Calu3 (cell line): ENCODE data around the gene CCNL2. TPM values are rescaled to one million over a fixed set of nuclear protein-coding genes. Genes with fewer than 3 reads are reported as not detected.

Experiments used
- BruUV-seq: library from RNA; stranded (reverse); fragments of 400-500 nt; replicated peaks from 2 replicates; lab custom pipeline; 2021; lab: Mats Ljungman, UMichigan
- CTCF ChIA-PET: fragments of 300-600 bp; sonication (Branson Sonifier 250); formaldehyde crosslinking; loops from one replicate; lab custom pipeline; 2022; ENCODE audit warnings: antibody characterized with exemption; lab: Charles Lee
- DNase-seq: peaks from one replicate; pipeline ENCODE4 v3.0.0; 2022
- H3K27ac Mint-ChIP-seq: one replicate; pipeline ENCODE4 v1.8.0; 2022; ENCODE audit warnings: mixed read lengths; ENCODE audit not compliant: unreplicated experiment
- H3K27me3 Mint-ChIP-seq: one replicate; pipeline ENCODE4 v1.8.0; 2022; ENCODE audit warnings: mixed read lengths; ENCODE audit not compliant: unreplicated experiment
- H3K36me3 Mint-ChIP-seq: one replicate; pipeline ENCODE4 v1.8.0; 2022; ENCODE audit warnings: mild to moderate bottlenecking, moderate library complexity, mixed read lengths; ENCODE audit not compliant: insufficient read depth, unreplicated experiment
- H3K4me1 Mint-ChIP-seq: one replicate; pipeline ENCODE4 v1.8.0; 2022; ENCODE audit warnings: mild to moderate bottlenecking, low read depth, mixed read lengths; ENCODE audit not compliant: unreplicated experiment
- H3K4me3 Mint-ChIP-seq: one replicate; pipeline ENCODE4 v1.8.0; 2022; ENCODE audit warnings: mild to moderate bottlenecking, low read depth, moderate library complexity, mixed read lengths; ENCODE audit not compliant: unreplicated experiment
- H3K9me3 Mint-ChIP-seq: one replicate; pipeline ENCODE4 v1.8.0; 2022; ENCODE audit warnings: low read depth, mixed read lengths; ENCODE audit not compliant: unreplicated experiment
- intact Hi-C: fragments of 100-400 bp; cut with micrococcal nuclease; formaldehyde crosslinking; loops from one replicate; pipeline ENCODE4 v1.10.0; 2022; ENCODE audit not compliant: unreplicated experiment
- total RNA-seq: library from RNA; stranded (reverse); gene quantifications from 2 replicates; pipeline ENCODE4 v1.2.3, GENCODE V29; 2022
- TF ChIP-seq, protein P1 (sequence below): fragments of 200-600 bp; IDR thresholded peaks from one replicate; pipeline ENCODE4 v1.8.0; 2022; ENCODE audit warnings: antibody characterized with exemption; ENCODE audit not compliant: unreplicated experiment

The CCNL2 gene
- total RNA-seq, 1 experiment from 2014 or later, result 166 TPM

DNA sequence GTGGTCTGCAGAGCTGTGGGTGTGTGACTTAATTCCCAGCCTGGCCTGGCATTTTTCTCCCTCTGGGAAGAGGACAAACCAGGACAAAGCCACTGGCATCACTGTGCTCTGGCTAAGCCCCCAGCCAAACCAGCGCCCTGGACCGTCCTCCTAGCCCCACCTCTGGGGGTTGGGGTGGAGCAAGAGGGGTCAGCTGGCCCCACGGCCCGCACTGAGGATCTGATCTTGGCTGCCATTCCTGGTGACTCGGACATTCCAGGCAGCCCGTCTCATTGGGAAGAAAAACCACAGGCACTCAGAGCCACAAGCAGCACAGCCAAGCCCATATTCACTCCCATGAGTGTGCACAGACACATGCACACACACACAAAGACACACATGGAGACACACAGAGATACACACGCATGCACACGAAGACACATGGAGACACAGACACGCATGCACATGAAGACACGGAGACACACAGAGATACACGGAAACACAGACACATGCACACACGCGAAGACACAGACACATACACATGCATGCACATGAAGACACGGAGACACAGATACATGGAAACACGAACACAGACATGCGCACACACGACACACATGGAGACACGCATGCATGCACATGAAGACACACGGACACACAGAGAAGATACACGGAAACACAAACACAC lies 38.5 kb downstream of the CCNL2 start:
- intact Hi-C loops, result no loop called here
- CTCF ChIA-PET, result no interaction called here
- H3K4me1 Mint-ChIP-seq, result peaks cover 10% of the 10 kb centered on the region
- peaks cover 6% of the 10 kb centered on the region for H3K36me3 Mint-ChIP-seq
- peaks cover 14% of the 10 kb centered on the region for H3K27me3 Mint-ChIP-seq
- no peak overlapping the region for H3K4me3 Mint-ChIP-seq
- DNase-seq, result no peak
- BruUV-seq, result no TSS peak
- TF ChIP-seq, protein P1, sequence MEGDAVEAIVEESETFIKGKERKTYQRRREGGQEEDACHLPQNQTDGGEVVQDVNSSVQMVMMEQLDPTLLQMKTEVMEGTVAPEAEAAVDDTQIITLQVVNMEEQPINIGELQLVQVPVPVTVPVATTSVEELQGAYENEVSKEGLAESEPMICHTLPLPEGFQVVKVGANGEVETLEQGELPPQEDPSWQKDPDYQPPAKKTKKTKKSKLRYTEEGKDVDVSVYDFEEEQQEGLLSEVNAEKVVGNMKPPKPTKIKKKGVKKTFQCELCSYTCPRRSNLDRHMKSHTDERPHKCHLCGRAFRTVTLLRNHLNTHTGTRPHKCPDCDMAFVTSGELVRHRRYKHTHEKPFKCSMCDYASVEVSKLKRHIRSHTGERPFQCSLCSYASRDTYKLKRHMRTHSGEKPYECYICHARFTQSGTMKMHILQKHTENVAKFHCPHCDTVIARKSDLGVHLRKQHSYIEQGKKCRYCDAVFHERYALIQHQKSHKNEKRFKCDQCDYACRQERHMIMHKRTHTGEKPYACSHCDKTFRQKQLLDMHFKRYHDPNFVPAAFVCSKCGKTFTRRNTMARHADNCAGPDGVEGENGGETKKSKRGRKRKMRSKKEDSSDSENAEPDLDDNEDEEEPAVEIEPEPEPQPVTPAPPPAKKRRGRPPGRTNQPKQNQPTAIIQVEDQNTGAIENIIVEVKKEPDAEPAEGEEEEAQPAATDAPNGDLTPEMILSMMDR, result no peak
- peaks cover 4% of the 10 kb centered on the region for H3K9me3 Mint-ChIP-seq
- no peak overlapping the region for H3K27ac Mint-ChIP-seq

DNA sequence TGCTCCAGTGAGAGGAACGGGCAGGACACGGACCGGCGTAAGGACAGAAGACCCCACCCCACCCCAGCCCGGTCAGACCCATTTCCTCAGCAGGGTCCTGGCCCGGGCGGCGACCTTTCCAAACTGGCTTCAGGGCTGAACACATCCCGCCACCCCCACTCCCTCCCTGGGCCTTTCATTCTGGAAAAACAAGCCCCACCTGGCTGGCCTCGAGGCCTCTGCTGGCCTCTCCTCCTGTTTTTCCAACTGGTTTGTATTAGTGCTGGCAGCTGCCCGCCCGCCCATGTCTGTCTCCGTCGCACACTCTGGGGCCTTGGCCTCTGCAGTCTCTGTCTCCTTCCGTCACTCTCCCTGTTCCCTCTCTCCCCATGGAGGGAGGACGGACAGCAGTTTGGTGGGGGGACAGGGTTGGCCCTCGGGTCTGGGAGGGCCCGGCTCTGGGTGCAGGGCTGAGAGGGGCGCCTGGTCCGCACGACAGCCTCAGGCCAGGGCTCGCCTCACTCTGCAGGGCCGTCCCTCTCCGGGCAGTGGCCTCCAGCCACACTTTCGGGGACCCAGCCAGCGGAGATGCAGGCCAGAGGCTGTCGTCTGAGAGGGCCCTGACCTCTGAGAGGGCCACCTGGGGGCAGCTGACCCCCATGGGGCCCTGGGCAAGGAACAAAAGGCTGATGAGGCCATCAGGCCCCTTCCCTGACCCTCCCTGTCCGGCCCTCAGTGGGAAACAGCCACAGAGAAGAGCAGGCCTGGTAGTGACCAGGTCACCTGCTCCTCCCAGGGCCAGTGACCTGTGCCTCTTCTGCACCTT lies 39.3 kb downstream of the CCNL2 start:
- H3K4me1 Mint-ChIP-seq, result peaks cover 10% of the 10 kb centered on the region
- intact Hi-C loops, result no loop called here

DNA sequence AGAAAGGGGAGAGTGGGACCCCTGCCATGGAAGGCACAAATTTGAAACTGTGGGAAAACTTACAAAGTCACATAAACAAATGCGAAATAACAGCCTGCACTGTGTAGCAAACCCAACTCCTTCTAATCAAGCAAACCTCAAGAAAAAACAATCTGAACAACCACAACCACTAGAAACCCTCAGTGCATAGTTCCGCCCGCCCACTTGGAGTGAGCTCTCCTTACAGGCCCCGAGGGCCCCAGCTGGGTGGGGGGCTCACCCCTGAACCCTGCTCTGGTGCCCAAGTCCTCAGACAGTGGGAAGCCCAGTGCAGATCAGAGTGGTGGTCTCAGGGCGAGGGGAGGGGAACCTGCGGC lies 39.8 kb downstream of the CCNL2 start:
- CTCF ChIA-PET, result no interaction called here
- BruUV-seq, result no TSS peak
- Mint-ChIP-seq H3K4me1 (peaks cover 10% of the 10 kb centered on the region), H3K27me3 (peaks cover 14% of the 10 kb centered on the region), H3K4me3 (no peak overlapping the region), H3K36me3 (peaks cover 6% of the 10 kb centered on the region), H3K27ac (no peak overlapping the region), H3K9me3 (peaks cover 4% of the 10 kb centered on the region)
- intact Hi-C loops, result no loop called here
- DNase-seq, result no peak
- TF ChIP-seq, protein P1, result no peak

More for the DNA sequence above, 39.3 kb downstream of the CCNL2 start:
- Mint-ChIP-seq H3K27me3 (peaks cover 14% of the 10 kb centered on the region), H3K36me3 (peaks cover 6% of the 10 kb centered on the region), H3K27ac (no peak overlapping the region), H3K4me3 (no peak overlapping the region), H3K9me3 (peaks cover 4% of the 10 kb centered on the region)
- CTCF ChIA-PET, result no interaction called here
- BruUV-seq, result no TSS peak
- TF ChIP-seq, protein P1, result no peak
- no peak for DNase-seq

DNA sequence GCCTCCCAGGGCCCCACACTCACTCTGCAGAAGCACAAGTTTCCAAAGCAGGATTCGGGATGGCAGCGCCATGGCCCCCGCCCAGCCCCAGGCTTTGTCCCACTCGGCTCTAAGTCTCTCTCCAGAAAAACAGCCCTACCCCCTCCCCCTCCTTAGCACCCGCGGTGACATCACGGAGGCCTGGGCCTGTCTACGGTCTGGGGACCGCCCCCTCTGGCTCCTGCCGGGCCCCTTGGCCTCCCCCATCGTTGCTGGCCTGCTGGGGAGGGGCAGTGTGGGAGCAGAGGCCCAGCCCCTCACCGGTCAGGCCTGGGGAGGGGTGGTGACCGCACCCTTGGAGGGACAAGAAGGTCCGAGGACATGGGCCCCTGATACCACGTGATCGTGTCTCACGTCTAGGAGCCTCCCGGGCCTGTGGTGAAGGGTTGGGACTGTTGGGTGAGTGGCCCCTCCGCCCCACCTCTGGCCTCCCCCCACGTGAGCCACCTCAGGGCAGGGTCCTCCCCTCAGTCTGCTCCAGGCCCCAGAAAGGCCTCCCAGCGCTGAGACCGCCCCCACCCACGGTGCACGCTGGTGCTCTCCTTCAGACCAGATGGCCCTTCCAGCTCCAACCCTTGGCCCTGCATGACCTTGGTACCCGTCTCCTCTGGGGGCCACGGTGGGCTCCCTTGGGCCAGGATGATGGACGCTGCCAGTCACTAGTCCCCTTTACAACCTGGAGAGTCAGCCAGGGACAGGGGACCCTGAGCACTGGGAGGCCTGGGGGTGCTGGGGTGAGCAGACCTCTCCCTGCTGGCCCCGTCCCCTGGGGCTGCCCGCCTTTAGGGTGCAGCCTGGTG lies 40.5 kb downstream of the CCNL2 start, which contains the start of gene MXRA8:
Gene MXRA8, minus strand, starts transcription at position 123 of the 839 bp plus-strand sequence. Its CDS starts 51 bp downstream, at position 72.
- no peak for DNase-seq
- peaks cover 14% of the 10 kb centered on the region for H3K27me3 Mint-ChIP-seq
- TF ChIP-seq, protein P1, result no peak
- intact Hi-C loops, result no loop called here
- CTCF ChIA-PET, result no interaction called here
- H3K4me3 Mint-ChIP-seq, result no peak within 1 kb of the TSS
- peaks cover 10% of the 10 kb centered on the region for H3K4me1 Mint-ChIP-seq
- peaks cover 6% of the 10 kb centered on the region for H3K36me3 Mint-ChIP-seq
- peaks cover 4% of the 10 kb centered on the region for H3K9me3 Mint-ChIP-seq
- H3K27ac Mint-ChIP-seq, result no peak within 1 kb of the TSS
- no TSS peak for BruUV-seq
